Measurements from ENCODE around the gene UBE2J1. TPM values are rescaled to one million over a fixed set of nuclear protein-coding genes. Genes with fewer than 3 reads are reported as not detected.
"Not testable (repeated sequence)": the region's sequence is repeated elsewhere in the genome, so short reads cannot be mapped to it uniquely, and the experiment has no call there.

Gene UBE2J1
- total and polyA plus RNA-seq, 3 experiments from 2014 or later = 27.1 to 36.0 (median 27.2) TPM

- H3K27me3 Mint-ChIP-seq = peaks cover 0 to 2% of the 10 kb centered on the region in 2 donors
- Histone ChIP-seq H3K4me1 (ENCODE audit: insufficient read depth, low read length) (no peaks in the 10 kb centered on the region), H3K4me3 (ENCODE audit: low read length) (no peak overlapping the region), H3K36me3 (ENCODE audit: insufficient read depth, low read length) (no peaks in the 10 kb centered on the region), H3K27me3 (ENCODE audit: insufficient read depth, low read length, poor library complexity, severe bottlenecking) (no peaks in the 10 kb centered on the region), H3K27ac (ENCODE audit: low read depth, low read length) (no peak overlapping the region), H3K9me3 (ENCODE audit: low read length) (no peaks in the 10 kb centered on the region)
- ChIA-PET CTCF (no interaction called here), POLR2A (no interaction called here)
- peaks cover 0 to 23% (median 5%) of the 10 kb centered on the region in 3 donors for H3K36me3 Mint-ChIP-seq
- H3K4me3 Mint-ChIP-seq = no peak overlapping the region
- no peak for DNase-seq
- H3K27ac Mint-ChIP-seq = no peak overlapping the region
- peaks cover 0 to 7% (median 7%) of the 10 kb centered on the region in 3 donors for H3K4me1 Mint-ChIP-seq
- no peaks in the 10 kb centered on the region for H3K9me3 Mint-ChIP-seq
Measured at GRCh38 chr6:89314692-89315091, 37.8 kb downstream of the UBE2J1 start.

DNA sequence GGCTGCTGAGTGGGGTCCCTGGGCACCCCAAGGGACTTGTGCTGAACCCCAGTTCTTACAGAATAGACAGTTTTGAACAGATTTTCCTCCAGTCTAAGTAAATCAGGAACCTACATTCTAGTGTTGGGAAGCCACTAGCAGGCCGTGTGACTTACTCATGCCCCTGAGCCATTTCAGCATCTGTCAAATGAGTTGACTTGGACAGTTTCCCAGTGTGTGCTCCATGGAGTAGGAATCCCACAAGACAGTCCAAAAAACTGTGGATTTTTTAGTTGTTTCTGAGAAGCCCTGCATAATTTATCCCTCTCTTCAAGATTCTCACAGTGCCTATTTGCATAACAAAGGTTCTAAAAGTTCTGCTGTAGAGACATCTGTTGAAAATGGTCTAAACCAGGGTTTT, 39.5 kb downstream of the UBE2J1 start:
- CTCF ChIA-PET = no interaction called here
- no peaks in the 10 kb centered on the region for H3K27me3 ChIP-seq (ENCODE audit: insufficient read depth, low read length, poor library complexity, severe bottlenecking)
- peaks cover 0 to 7% (median 3%) of the 10 kb centered on the region in 3 donors for H3K4me1 Mint-ChIP-seq
- no peaks in the 10 kb centered on the region for H3K9me3 ChIP-seq (ENCODE audit: low read length)
- no peaks in the 10 kb centered on the region for H3K4me1 ChIP-seq (ENCODE audit: insufficient read depth, low read length)
- H3K27ac Mint-ChIP-seq = no peak overlapping the region
- no peak overlapping the region for H3K4me3 Mint-ChIP-seq
- no peaks in the 10 kb centered on the region for H3K36me3 ChIP-seq (ENCODE audit: insufficient read depth, low read length)
- POLR2A ChIA-PET = no interaction called here
- H3K36me3 Mint-ChIP-seq = peaks cover 0 to 20% (median 5%) of the 10 kb centered on the region in 3 donors
- H3K27ac ChIP-seq (ENCODE audit: low read depth, low read length) = no peak overlapping the region
- H3K27me3 Mint-ChIP-seq = peaks cover 0 to 4% of the 10 kb centered on the region in 2 donors
- no peak for DNase-seq
- H3K4me3 ChIP-seq (ENCODE audit: low read length) = no peak overlapping the region
- no peaks in the 10 kb centered on the region for H3K9me3 Mint-ChIP-seq

GRCh38 chr6:89311853-89312531, 40.5 kb downstream of the UBE2J1 start:
- no peaks in the 10 kb centered on the region for H3K36me3 ChIP-seq (ENCODE audit: insufficient read depth, low read length)
- H3K4me3 ChIP-seq (ENCODE audit: low read length) = no peak overlapping the region
- ChIA-PET CTCF (no interaction called here), POLR2A (no interaction called here)
- H3K9me3 Mint-ChIP-seq = no peaks in the 10 kb centered on the region
- H3K4me1 Mint-ChIP-seq = peaks cover 0 to 3% (median 0%) of the 10 kb centered on the region in 3 donors
- H3K9me3 ChIP-seq (ENCODE audit: low read length) = no peaks in the 10 kb centered on the region
- H3K27ac ChIP-seq (ENCODE audit: low read depth, low read length) = no peak overlapping the region
- H3K27me3 ChIP-seq (ENCODE audit: insufficient read depth, low read length, poor library complexity, severe bottlenecking) = no peaks in the 10 kb centered on the region
- peak overlapping the region in 2 of 8 donors; percentile 2 to 39 for H3K27ac Mint-ChIP-seq
- H3K4me3 Mint-ChIP-seq = no peak overlapping the region
- peaks cover 0 to 17% (median 5%) of the 10 kb centered on the region in 3 donors for H3K36me3 Mint-ChIP-seq
- H3K4me1 ChIP-seq (ENCODE audit: insufficient read depth, low read length) = no peaks in the 10 kb centered on the region
- no peak for DNase-seq
- H3K27me3 Mint-ChIP-seq = peaks cover 0 to 4% of the 10 kb centered on the region in 2 donors

DNA sequence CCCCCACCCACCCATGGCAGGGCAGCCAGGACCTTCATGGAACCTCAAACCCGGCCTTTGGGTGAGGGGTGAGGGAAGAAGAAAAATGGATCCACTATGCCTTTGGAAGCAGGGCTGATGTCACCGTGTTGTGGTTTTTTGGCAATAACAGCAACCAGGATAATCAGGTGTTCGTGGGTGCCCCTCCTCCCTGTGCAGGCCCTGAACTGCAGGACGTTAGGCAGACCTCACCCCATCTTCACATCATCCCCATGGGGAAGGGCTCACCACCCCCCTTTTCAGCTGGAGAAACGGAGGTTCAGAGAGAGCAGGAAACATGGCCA, 41.0 kb downstream of the UBE2J1 start:
- H3K4me3 ChIP-seq (ENCODE audit: low read length) = no peak overlapping the region
- Mint-ChIP-seq H3K4me1 (peaks cover 0 to 3% (median 0%) of the 10 kb centered on the region in 3 donors), H3K4me3 (no peak overlapping the region), H3K36me3 (peaks cover 0 to 13% (median 5%) of the 10 kb centered on the region in 3 donors), H3K27ac (no peak overlapping the region), H3K27me3 (peaks cover 0 to 4% of the 10 kb centered on the region in 2 donors), H3K9me3 (no peaks in the 10 kb centered on the region)
- H3K27ac ChIP-seq (ENCODE audit: low read depth, low read length) = no peak overlapping the region
- no peaks in the 10 kb centered on the region for H3K4me1 ChIP-seq (ENCODE audit: insufficient read depth, low read length)
- no peaks in the 10 kb centered on the region for H3K27me3 ChIP-seq (ENCODE audit: insufficient read depth, low read length, poor library complexity, severe bottlenecking)
- no peaks in the 10 kb centered on the region for H3K36me3 ChIP-seq (ENCODE audit: insufficient read depth, low read length)
- ChIA-PET CTCF (no interaction called here), POLR2A (no interaction called here)
- DNase-seq = no peak
- no peaks in the 10 kb centered on the region for H3K9me3 ChIP-seq (ENCODE audit: low read length)

GRCh38 chr6:89310929-89311328, 41.6 kb downstream of the UBE2J1 start:
- POLR2A ChIA-PET = no interaction called here
- DNase-seq = no peak
- Mint-ChIP-seq H3K27me3 (peaks cover 0 to 4% of the 10 kb centered on the region in 2 donors), H3K36me3 (peaks cover 0 to 11% (median 2%) of the 10 kb centered on the region in 3 donors), H3K9me3 (no peaks in the 10 kb centered on the region), H3K4me3 (no peak overlapping the region), H3K4me1 (peaks cover 0 to 3% (median 0%) of the 10 kb centered on the region in 3 donors), H3K27ac (no peak overlapping the region)
- H3K27ac ChIP-seq (ENCODE audit: low read depth, low read length) = no peak overlapping the region
- no peaks in the 10 kb centered on the region for H3K4me1 ChIP-seq (ENCODE audit: insufficient read depth, low read length)
- no peak overlapping the region for H3K4me3 ChIP-seq (ENCODE audit: low read length)
- CTCF ChIA-PET = no interaction called here
- no peaks in the 10 kb centered on the region for H3K36me3 ChIP-seq (ENCODE audit: insufficient read depth, low read length)
- H3K27me3 ChIP-seq (ENCODE audit: insufficient read depth, low read length, poor library complexity, severe bottlenecking) = no peaks in the 10 kb centered on the region
- no peaks in the 10 kb centered on the region for H3K9me3 ChIP-seq (ENCODE audit: low read length)

- Histone ChIP-seq H3K9me3 (ENCODE audit: low read length) (no peaks in the 10 kb centered on the region), H3K27me3 (ENCODE audit: insufficient read depth, low read length, poor library complexity, severe bottlenecking) (no peaks in the 10 kb centered on the region), H3K4me3 (ENCODE audit: low read length) (no peak overlapping the region), H3K36me3 (ENCODE audit: insufficient read depth, low read length) (no peaks in the 10 kb centered on the region), H3K4me1 (ENCODE audit: insufficient read depth, low read length) (no peaks in the 10 kb centered on the region), H3K27ac (ENCODE audit: low read depth, low read length) (no peak overlapping the region)
- Mint-ChIP-seq H3K27me3 (peaks cover 0 to 4% of the 10 kb centered on the region in 2 donors), H3K9me3 (no peaks in the 10 kb centered on the region), H3K4me3 (no peak overlapping the region), H3K36me3 (no peaks in the 10 kb centered on the region), H3K27ac (no peak overlapping the region), H3K4me1 (peaks cover 0 to 3% (median 0%) of the 10 kb centered on the region in 3 donors)
- POLR2A ChIA-PET = no interaction called here
- no peak for DNase-seq
- CTCF ChIA-PET = no interaction called here
Measured at GRCh38 chr6:89308525-89309395, 43.8 kb downstream of the UBE2J1 start.

DNA sequence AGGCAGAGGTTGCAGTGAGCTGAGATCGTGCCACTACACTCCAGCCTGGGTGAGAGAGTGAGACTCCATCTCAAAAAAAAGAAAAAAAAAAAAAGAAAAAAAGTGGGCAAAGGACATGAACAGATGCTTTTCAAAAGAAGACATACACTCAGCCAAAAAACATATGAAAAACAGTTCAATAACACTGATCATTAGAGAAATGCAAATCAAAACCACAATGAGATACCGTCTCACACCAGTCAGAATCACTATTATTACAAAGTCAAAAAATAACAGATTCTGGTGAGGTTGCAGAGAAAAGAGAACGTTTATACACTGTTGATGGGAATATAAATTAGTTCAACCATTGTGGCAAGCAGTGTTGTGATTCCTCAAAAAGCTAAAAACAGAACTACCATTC, 48.0 kb downstream of the UBE2J1 start:
- H3K4me1 ChIP-seq (ENCODE audit: insufficient read depth, low read length); H3K27me3 Mint-ChIP-seq; H3K4me3 Mint-ChIP-seq; H3K9me3 ChIP-seq (ENCODE audit: low read length); CTCF ChIA-PET; H3K9me3 Mint-ChIP-seq; DNase-seq; H3K4me3 ChIP-seq (ENCODE audit: low read length); H3K36me3 ChIP-seq (ENCODE audit: insufficient read depth, low read length); H3K36me3 Mint-ChIP-seq; H3K4me1 Mint-ChIP-seq; H3K27ac ChIP-seq (ENCODE audit: low read depth, low read length); POLR2A ChIA-PET; H3K27me3 ChIP-seq (ENCODE audit: insufficient read depth, low read length, poor library complexity, severe bottlenecking): not testable (repeated sequence)
- H3K27ac Mint-ChIP-seq = peak overlapping the region in 2 of 8 donors; percentile 48 to 54

- Histone ChIP-seq H3K36me3 (ENCODE audit: insufficient read depth, low read length) (no peaks in the 10 kb centered on the region), H3K4me1 (ENCODE audit: insufficient read depth, low read length) (peaks cover 14% of the 10 kb centered on the region), H3K27ac (ENCODE audit: low read depth, low read length) (no peak overlapping the region), H3K9me3 (ENCODE audit: low read length) (no peaks in the 10 kb centered on the region), H3K27me3 (ENCODE audit: insufficient read depth, low read length, poor library complexity, severe bottlenecking) (no peaks in the 10 kb centered on the region), H3K4me3 (ENCODE audit: low read length) (no peak overlapping the region)
- Mint-ChIP-seq H3K4me1 (peaks cover 19 to 21% (median 19%) of the 10 kb centered on the region in 3 donors), H3K27ac (peak overlapping the region in 1 of 8 donors; percentile 10), H3K4me3 (no peak overlapping the region), H3K36me3 (no peaks in the 10 kb centered on the region), H3K27me3 (peaks cover 0 to 4% of the 10 kb centered on the region in 2 donors), H3K9me3 (no peaks in the 10 kb centered on the region)
- DNase-seq = no peak
- ChIA-PET CTCF (no interaction called here), POLR2A (no interaction called here)
Measured at GRCh38 chr6:89302936-89303335, 49.6 kb downstream of the UBE2J1 start.

Data from CD8-positive, alpha-beta memory T cell (primary cell).